Psoas muscle (tissue), 8 donors: Measurements from ENCODE around the gene TLE1. TPM values are rescaled to one million over a fixed set of nuclear protein-coding genes. Genes with fewer than 3 reads are reported as not detected.
"Not testable (repeated sequence)": the region's sequence is repeated elsewhere in the genome, so short reads cannot be mapped to it uniquely, and the experiment has no call there.

ENCODE experiments used
- ATAC-seq, 4 donors: fragments of 200-7000 bp; cut with Tn5 transposase; one replicate each; pipeline ENCODE4 v1.9.1; 2020; ENCODE audit warnings: moderate library complexity in 3 of 4, mild to moderate bottlenecking in 2 of 4
- DNase-seq, 2 donors: peaks; one replicate each; pipeline ENCODE4 v3.0.0-alpha.2; 2020
- H3K27ac ChIP-seq: fragments of 200-600 bp; one replicate; pipeline ENCODE4 v1.8.0; 2022
- H3K27me3 ChIP-seq, 3 donors: fragments of 200-600 bp in 1 of 3; one replicate each; pipeline versions ENCODE4 v1.6.1 to v1.8.0; 2013 to 2022; ENCODE audit warnings: low read length in 2 of 3, mild to moderate bottlenecking in 2 of 3, moderate library complexity in 1 of 3; ENCODE audit not compliant: insufficient read depth in 3 of 3
- H3K36me3 ChIP-seq, 2 donors: fragments of 200-600 bp in 1 of 2; one replicate each; pipeline versions ENCODE4 v1.6.1 to v1.8.0; 2013 to 2022; ENCODE audit warnings: low read depth in 1 of 2, mild to moderate bottlenecking in 1 of 2, moderate library complexity in 1 of 2; ENCODE audit not compliant: insufficient read depth in 1 of 2
- H3K4me1 ChIP-seq: fragments of 200-600 bp; one replicate; pipeline ENCODE4 v1.8.0; 2022
- H3K4me3 ChIP-seq: fragments of 200-600 bp; one replicate; pipeline ENCODE4 v1.8.0; 2022; ENCODE audit warnings: mild to moderate bottlenecking
- H3K9me3 ChIP-seq: fragments of 200-600 bp; one replicate; pipeline ENCODE4 v1.8.0; 2022
- WGBS, 3 donors: extraction: QIAGEN DNeasy Blood & Tissue Kit; methylation state at CpG; one replicate each; pipeline versions ENCODE4 v1.1.6 to v1.1.7; 2013; 5-methylcytosine and 5-hydroxymethylcytosine counted together
- intact Hi-C, 2 donors: fragments of 100-400 bp; cut with DNase I; formaldehyde crosslinking; loops; one replicate each; pipeline versions ENCODE4 v1.11.0 to v1.14.2; 2022
- polyA plus RNA-seq, 3 donors: library from polyadenylated mRNA; stranded (reverse); fragments of 200-250 nt; gene quantifications; one replicate each; pipeline ENCODE4 v1.2.3, GENCODE V29; 2013
- total RNA-seq, 4 donors: library from RNA; stranded (reverse); fragmentation: NEBNext Ultra II Directional in 2 of 4; extraction: Animal tissue kit (Norgen Biotek cat#: 25700) in 2 of 4; gene quantifications; one replicate each; pipeline versions ENCODE4 v1.2.1 to v1.2.4, GENCODE V29; 2021 to 2023
- TF ChIP-seq, protein P1 (sequence below): fragments of 200-600 bp; IDR thresholded peaks from one replicate; pipeline ENCODE4 v1.8.0; 2022; ENCODE audit warnings: antibody characterized with exemption
- donor health status: healthy with polysubstance abuse.
- donor health status: DM: no; HTN: no; CAD: no; lungs with moderate emphysema.
- donor health status: Bipolar disorder and iron deficiency.
- donor health status: healthy.
- donor health status: DM: yes; HTN: yes; CAD: no.
- donor health status: DM: no; HTN: no; CAD: no.
- donor health status: DM: no; HTN: no; CAD: no.
- donor health status: DM: yes; HTN: yes; CAD: no.

TLE1 gene
- total and polyA plus RNA-seq, 7 donors = 14.6 to 46.7 (median 34.9) TPM

DNA sequence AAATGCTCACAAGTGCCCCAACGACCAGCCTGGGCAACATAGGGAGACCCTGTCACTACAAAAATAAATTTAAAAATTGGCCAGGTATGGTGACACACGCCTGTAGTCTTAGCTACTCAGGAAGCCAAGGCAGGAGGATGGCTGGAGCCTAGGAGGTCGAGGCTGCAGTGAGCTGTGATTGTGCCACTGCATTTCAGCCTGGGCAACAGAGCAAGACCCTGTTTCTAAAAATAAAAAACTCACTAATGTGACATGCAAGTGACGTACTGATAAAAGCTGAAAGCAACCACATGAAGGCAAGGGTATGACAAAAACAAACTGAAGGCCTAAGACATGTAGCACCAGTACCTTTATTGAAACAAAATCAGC is 81.1 kb downstream of the TLE1 start:
- TF ChIP-seq, protein P1, sequence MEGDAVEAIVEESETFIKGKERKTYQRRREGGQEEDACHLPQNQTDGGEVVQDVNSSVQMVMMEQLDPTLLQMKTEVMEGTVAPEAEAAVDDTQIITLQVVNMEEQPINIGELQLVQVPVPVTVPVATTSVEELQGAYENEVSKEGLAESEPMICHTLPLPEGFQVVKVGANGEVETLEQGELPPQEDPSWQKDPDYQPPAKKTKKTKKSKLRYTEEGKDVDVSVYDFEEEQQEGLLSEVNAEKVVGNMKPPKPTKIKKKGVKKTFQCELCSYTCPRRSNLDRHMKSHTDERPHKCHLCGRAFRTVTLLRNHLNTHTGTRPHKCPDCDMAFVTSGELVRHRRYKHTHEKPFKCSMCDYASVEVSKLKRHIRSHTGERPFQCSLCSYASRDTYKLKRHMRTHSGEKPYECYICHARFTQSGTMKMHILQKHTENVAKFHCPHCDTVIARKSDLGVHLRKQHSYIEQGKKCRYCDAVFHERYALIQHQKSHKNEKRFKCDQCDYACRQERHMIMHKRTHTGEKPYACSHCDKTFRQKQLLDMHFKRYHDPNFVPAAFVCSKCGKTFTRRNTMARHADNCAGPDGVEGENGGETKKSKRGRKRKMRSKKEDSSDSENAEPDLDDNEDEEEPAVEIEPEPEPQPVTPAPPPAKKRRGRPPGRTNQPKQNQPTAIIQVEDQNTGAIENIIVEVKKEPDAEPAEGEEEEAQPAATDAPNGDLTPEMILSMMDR = no peak
- no peaks in the 10 kb centered on the region for H3K9me3 ChIP-seq
- peaks cover 5 to 28% of the 10 kb centered on the region in 2 donors for H3K36me3 ChIP-seq
- ATAC-seq = no peak
- peaks cover 29% of the 10 kb centered on the region for H3K4me1 ChIP-seq
- no peak for DNase-seq
- H3K27ac ChIP-seq = no peak overlapping the region
- no peak overlapping the region for H3K4me3 ChIP-seq
- intact Hi-C loops = no loop called here
- WGBS, 3 donors = 63 to 91% (median 70%) methylated on average over 4 of the region's 4 CpGs
- H3K27me3 ChIP-seq = no peaks in the 10 kb centered on the region

DNA sequence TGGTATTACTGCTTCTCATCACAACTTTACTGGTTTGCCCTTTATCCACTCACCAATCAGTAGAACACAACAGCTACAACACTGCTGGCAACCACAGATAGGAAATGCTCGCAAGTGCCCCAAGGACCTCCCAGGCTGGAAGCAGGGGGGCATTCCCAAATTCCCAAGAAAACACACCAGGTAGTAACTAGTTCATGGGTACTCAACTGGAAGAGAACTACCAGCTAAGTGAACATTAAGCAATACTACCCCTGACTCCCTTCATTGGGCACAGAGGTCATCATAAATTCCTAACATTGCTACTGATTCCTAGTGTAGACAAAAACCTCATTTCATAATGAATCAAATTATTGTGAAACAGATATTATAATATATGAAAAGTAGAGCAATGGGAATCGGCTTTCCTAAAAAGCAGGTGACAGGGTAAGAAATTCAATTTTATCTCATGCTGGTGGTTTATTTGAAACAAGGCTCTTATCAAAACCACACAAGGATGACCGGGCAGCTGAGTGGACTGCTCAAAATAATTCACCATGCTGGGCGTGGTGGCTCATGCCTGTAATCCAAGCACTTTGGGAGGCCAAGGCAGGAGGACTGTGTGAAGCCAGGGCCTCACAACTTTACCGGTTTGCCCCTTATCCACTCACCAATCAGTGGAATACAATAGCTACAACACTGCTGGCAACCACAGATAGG is 81.6 kb downstream of the TLE1 start:
- no peaks in the 10 kb centered on the region for H3K27me3 ChIP-seq
- DNase-seq (no peak), ATAC-seq (no peak)
- TF ChIP-seq, protein P1 = no peak
- peaks cover 5 to 28% of the 10 kb centered on the region in 2 donors for H3K36me3 ChIP-seq
- H3K9me3 ChIP-seq = no peaks in the 10 kb centered on the region
- peaks cover 25% of the 10 kb centered on the region for H3K4me1 ChIP-seq
- H3K4me3 ChIP-seq = no peak overlapping the region
- no peak overlapping the region for H3K27ac ChIP-seq
- intact Hi-C loops = no loop called here
- 75 to 91% (median 81%) methylated on average over 5 of the region's 5 CpGs for WGBS, 3 donors

DNA sequence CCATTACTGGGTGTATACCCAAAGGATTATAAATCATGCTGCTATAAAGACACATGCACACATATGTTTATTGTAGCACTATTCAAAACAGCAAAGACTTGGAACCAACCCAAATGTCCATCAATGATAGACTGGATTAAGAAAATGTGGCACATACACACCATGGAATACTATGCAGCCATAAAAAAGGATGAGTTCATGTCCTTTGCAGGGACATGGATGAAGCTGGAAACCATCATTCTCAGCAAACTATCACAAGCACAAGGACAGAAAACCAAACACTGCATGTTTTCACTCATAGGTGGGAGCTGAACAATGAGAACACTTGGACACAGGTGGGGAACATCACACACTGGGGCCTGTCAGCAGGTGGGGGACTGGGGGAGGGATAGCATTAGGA is 83.1 kb downstream of the TLE1 start:
- H3K4me3 ChIP-seq, H3K27me3 ChIP-seq, H3K9me3 ChIP-seq, DNase-seq, H3K27ac ChIP-seq, intact Hi-C loops, ATAC-seq: not testable (repeated sequence)
- H3K4me1 ChIP-seq = peaks cover 26% of the 10 kb centered on the region
- peaks cover 2 to 16% of the 10 kb centered on the region in 2 donors for H3K36me3 ChIP-seq

DNA sequence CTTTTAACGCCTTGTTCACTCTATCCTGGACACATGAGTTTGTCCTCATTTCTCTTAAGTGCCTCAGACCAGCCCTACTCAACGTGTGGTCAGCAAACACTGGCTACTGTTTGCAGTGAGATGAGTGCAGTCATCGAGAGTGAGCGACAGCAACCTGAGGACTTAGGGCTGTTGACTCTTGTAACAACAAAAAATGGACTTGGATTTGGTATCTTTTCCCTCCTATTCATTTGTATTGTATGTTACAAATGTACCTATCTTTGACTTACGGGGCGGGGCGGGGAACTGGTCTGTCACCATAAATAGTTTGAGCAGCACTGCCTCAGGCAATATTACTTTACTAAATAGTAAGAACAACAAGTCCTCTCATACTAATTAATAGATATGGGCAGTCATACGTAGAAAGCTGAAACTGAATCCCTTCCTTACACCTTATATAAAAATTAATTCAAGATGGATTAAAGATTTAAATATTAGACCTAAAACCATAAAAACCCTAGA is 84.1 kb downstream of the TLE1 start:
- Histone ChIP-seq H3K27ac (no peak overlapping the region), H3K4me1 (peaks cover 34% of the 10 kb centered on the region), H3K27me3 (no peaks in the 10 kb centered on the region), H3K9me3 (no peaks in the 10 kb centered on the region), H3K4me3 (no peak overlapping the region), H3K36me3 (peaks cover 2 to 8% of the 10 kb centered on the region in 2 donors)
- TF ChIP-seq, protein P1 = no peak
- 76 to 95% (median 81%) methylated on average over 8 of the region's 8 CpGs for WGBS, 3 donors
- intact Hi-C loops = no loop called here
- DNase-seq (no peak), ATAC-seq (no peak)

DNA sequence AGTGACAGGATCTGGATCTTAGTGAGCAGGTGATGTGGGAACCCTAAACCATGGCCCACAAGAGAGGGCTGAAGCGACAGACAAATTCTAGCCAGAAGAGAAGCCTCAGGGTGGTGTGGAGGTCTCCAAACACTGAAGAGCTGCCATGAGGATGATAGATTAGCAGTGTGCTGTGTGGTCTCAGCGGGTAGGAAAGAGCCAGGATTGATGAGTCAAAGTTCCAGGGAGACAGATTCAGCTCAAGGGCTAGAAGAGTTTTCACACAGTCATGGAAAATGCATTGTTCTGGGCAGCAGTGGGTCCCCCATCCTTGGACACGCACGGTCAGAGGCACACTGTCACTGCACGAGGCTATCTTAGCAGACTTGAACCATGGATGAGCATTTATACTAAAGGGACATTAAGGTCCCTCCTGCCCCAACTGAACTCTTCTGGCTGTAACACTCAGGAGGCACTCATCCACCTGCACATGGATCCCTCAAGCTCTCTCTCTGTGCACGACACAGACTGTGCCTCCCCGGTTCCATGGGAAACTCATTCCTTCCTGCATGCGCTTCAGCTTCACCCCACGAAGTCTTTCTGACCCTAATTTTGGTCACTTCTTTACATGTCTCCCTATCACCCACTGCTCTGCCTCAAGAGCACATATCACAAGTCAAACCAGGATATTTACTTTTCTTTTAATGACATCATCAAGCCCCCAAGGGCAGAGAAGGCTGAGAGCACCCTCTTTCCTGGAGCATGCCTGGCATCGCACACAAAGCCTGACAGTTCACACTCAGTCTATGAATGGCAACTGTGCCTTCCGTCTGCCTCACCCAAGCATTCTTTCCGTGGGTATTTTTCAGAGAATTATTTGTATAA is 84.8 kb downstream of the TLE1 start:
- Histone ChIP-seq H3K36me3 (peaks cover 2 to 8% of the 10 kb centered on the region in 2 donors), H3K4me3 (no peak overlapping the region), H3K9me3 (no peaks in the 10 kb centered on the region), H3K27me3 (no peaks in the 10 kb centered on the region), H3K27ac (no peak overlapping the region), H3K4me1 (peaks cover 32% of the 10 kb centered on the region)
- ATAC-seq (peak in 1 of 4 donors; percentile 10), DNase-seq (no peak)
- 91 to 96% (median 92%) methylated on average over 12 of the region's 12 CpGs for WGBS, 3 donors
- intact Hi-C loops = no loop called here
- TF ChIP-seq, protein P1 = no peak
